WTC11 (cell line): ENCODE results near the gene CPSF7. TPM values are rescaled to one million over a fixed set of nuclear protein-coding genes. Genes with fewer than 3 reads are reported as not detected.
A peak's percentile ranks its signal among the peaks of the same experiment; 100 is the strongest.

ENCODE experiments used
- CREM ChIP-seq: sonication (generic); formaldehyde crosslinking; IDR thresholded peaks from 2 replicates; pipeline ENCODE4 v1.8.1; 2022; ENCODE audit warnings: mild to moderate bottlenecking, missing genetic modification reagents, moderate library complexity
- E2F1 ChIP-seq: sonication (generic); formaldehyde crosslinking; IDR thresholded peaks from 2 replicates; pipeline ENCODE4 v1.8.0; 2022; ENCODE audit warnings: mild to moderate bottlenecking, missing genetic modification reagents
- E2F4 ChIP-seq: sonication (generic); formaldehyde crosslinking; IDR thresholded peaks from 2 replicates; pipeline ENCODE4 v1.8.1; 2022; ENCODE audit warnings: low read depth, mild to moderate bottlenecking, moderate library complexity, missing genetic modification reagents, borderline replicate concordance
- ELF4 ChIP-seq: sonication (generic); formaldehyde crosslinking; IDR thresholded peaks from 2 replicates; pipeline ENCODE4 v1.8.1; 2022; ENCODE audit warnings: low read depth, mild to moderate bottlenecking, moderate library complexity, missing genetic modification reagents
- EMX1 ChIP-seq: fragments of 250-450 bp; sonication (Bioruptor Pico); IDR thresholded peaks from 2 replicates; pipeline ENCODE4 v1.8.0; 2021; ENCODE audit warnings: mild to moderate bottlenecking
- ERG ChIP-seq: fragments of 250-450 bp; sonication (Bioruptor Pico); IDR thresholded peaks from 2 replicates; pipeline ENCODE4 v1.8.0; 2021; ENCODE audit warnings: mild to moderate bottlenecking
- FOXP1 ChIP-seq: sonication (generic); formaldehyde crosslinking; IDR thresholded peaks from 2 replicates; pipeline ENCODE4 v1.8.0; 2022; ENCODE audit warnings: missing genetic modification reagents, mild to moderate bottlenecking, moderate library complexity, borderline replicate concordance
- GRHL2 ChIP-seq: fragments of 250-450 bp; sonication (Bioruptor Pico); IDR thresholded peaks from 2 replicates; pipeline ENCODE4 v1.8.0; 2022; ENCODE audit warnings: mild to moderate bottlenecking, moderate library complexity; ENCODE audit not compliant: insufficient replicate concordance, severe bottlenecking
- HMGA2 ChIP-seq: fragments of 250-450 bp; sonication (Bioruptor Pico); IDR thresholded peaks from 2 replicates; pipeline ENCODE4 v1.4.0; 2021; ENCODE audit warnings: mild to moderate bottlenecking, moderate library complexity
- IRF1 ChIP-seq: sonication (generic); formaldehyde crosslinking; IDR thresholded peaks from 2 replicates; pipeline ENCODE4 v1.8.0; 2023; ENCODE audit warnings: missing genetic modification reagents
- KAT7 ChIP-seq: sonication (generic); formaldehyde crosslinking; IDR thresholded peaks from 2 replicates; pipeline ENCODE4 v1.8.1; 2023; ENCODE audit warnings: missing genetic modification reagents, mild to moderate bottlenecking, borderline replicate concordance
- MAX ChIP-seq: sonication (generic); formaldehyde crosslinking; IDR thresholded peaks from 2 replicates; pipeline ENCODE4 v1.8.0; 2022; ENCODE audit warnings: mild to moderate bottlenecking, missing genetic modification reagents
- NR2C2 ChIP-seq: sonication (generic); formaldehyde crosslinking; IDR thresholded peaks from 2 replicates; pipeline ENCODE4 v1.8.0; 2022; ENCODE audit warnings: mild to moderate bottlenecking, missing genetic modification reagents
- PRDM15 ChIP-seq: sonication (generic); formaldehyde crosslinking; IDR thresholded peaks from 2 replicates; pipeline ENCODE4 v1.8.0; 2022; ENCODE audit warnings: missing genetic modification reagents
- TEAD1 ChIP-seq: sonication (generic); formaldehyde crosslinking; IDR thresholded peaks from 2 replicates; pipeline ENCODE4 v1.8.0; 2022; ENCODE audit warnings: mild to moderate bottlenecking, missing genetic modification reagents
- USF1 ChIP-seq: sonication (generic); formaldehyde crosslinking; IDR thresholded peaks from 2 replicates; pipeline ENCODE4 v1.8.0; 2022; ENCODE audit warnings: mild to moderate bottlenecking, missing genetic modification reagents
- ZMAT4 ChIP-seq: fragments of 250-450 bp; sonication (Bioruptor Pico); IDR thresholded peaks from 2 replicates; pipeline ENCODE4 v1.9.0; 2021; ENCODE audit warnings: mild to moderate bottlenecking
- ZNF232 ChIP-seq: sonication (generic); formaldehyde crosslinking; IDR thresholded peaks from 2 replicates; pipeline ENCODE4 v1.8.0; 2022; ENCODE audit warnings: mild to moderate bottlenecking, missing genetic modification reagents
- ZNF263 ChIP-seq: sonication (generic); formaldehyde crosslinking; IDR thresholded peaks from 2 replicates; pipeline ENCODE4 v1.8.1; 2022; ENCODE audit warnings: low read depth, mild to moderate bottlenecking, moderate library complexity, missing genetic modification reagents
- ZNF425 ChIP-seq: fragments of 250-450 bp; sonication (Bioruptor Pico); conservative IDR thresholded peaks from 2 replicates; pipeline ENCODE4 v1.9.0; 2021; ENCODE audit warnings: mild to moderate bottlenecking
- ZNF532 ChIP-seq: fragments of 250-450 bp; sonication (Bioruptor Pico); IDR thresholded peaks from 2 replicates; pipeline ENCODE4 v1.9.0; 2021; ENCODE audit warnings: mild to moderate bottlenecking, borderline replicate concordance
- total RNA-seq: library from RNA; stranded (reverse); gene quantifications from 3 replicates; pipeline ENCODE4 v1.2.3, GENCODE V29; 2021

Gene CPSF7
- total RNA-seq, 1 experiment from 2014 or later, result 88.3 TPM

GRCh38 chr11:61429691-61430582, at the start of gene CPSF7, which contains the start of gene SDHAF2 (continued):
- TF ChIP-seq ZNF532 (CRISPR knock-in tag), result no peak
- TF ChIP-seq USF1 (CRISPR knock-in tag), result peak; percentile 62; the same call in 1 of the 2 replicates
- TF ChIP-seq E2F4 (CRISPR knock-in tag), result peak; percentile 91
- TF ChIP-seq TEAD1 (CRISPR knock-in tag), result peak; percentile 71
- TF ChIP-seq FOXP1, result peak; percentile 89
- peak; percentile 67; the same call in 1 of the 2 replicates for TF ChIP-seq ZNF232 (CRISPR knock-in tag)
- no peak for TF ChIP-seq ZNF425 (CRISPR knock-in tag)
- TF ChIP-seq HMGA2 (CRISPR knock-in tag), result no peak
- TF ChIP-seq EMX1 (CRISPR knock-in tag), result no peak
- TF ChIP-seq ELF4 (CRISPR knock-in tag), result 0 out of 2 replicates have a peak, but pooled peaks have one; percentile 64
- TF ChIP-seq E2F1 (CRISPR knock-in tag), result no peak
- no peak for TF ChIP-seq GRHL2 (CRISPR knock-in tag)
- TF ChIP-seq KAT7 (CRISPR knock-in tag), result no peak
- TF ChIP-seq ERG (CRISPR knock-in tag), result 0 out of 2 replicates have a peak, but pooled peaks have one; percentile 35
- TF ChIP-seq ZMAT4 (CRISPR knock-in tag), result no peak
- TF ChIP-seq ZNF263 (CRISPR knock-in tag), result no peak
- TF ChIP-seq PRDM15 (CRISPR knock-in tag), result no peak
- peak; percentile 83 for TF ChIP-seq CREM
- TF ChIP-seq MAX, result peak; percentile 83
- TF ChIP-seq IRF1 (CRISPR knock-in tag), result no peak
- TF ChIP-seq NR2C2 (CRISPR knock-in tag), result no peak
